Immature natural killer cell (primary cell): ENCODE measurements around the gene ANKRD13B. TPM values are rescaled to one million over a fixed set of nuclear protein-coding genes. Genes with fewer than 3 reads are reported as not detected.

Experiments used
- DNase-seq, 3 donors: peaks; one replicate each; pipeline ENCODE4 v3.0.0; 2022; ENCODE audit warnings: mixed read lengths in 1 of 3
- H3K27ac Mint-ChIP-seq, 6 donors: one replicate each; pipeline ENCODE4 v1.8.0; 2020; ENCODE audit warnings: mixed read lengths in 6 of 6, mild to moderate bottlenecking in 5 of 6, inconsistent platforms in 4 of 6, moderate library complexity in 3 of 6
- H3K27me3 Mint-ChIP-seq, 3 donors: one replicate each; pipeline ENCODE4 v1.8.0; 2020 to 2021; ENCODE audit warnings: low read depth in 3 of 3, mild to moderate bottlenecking in 3 of 3, mixed read lengths in 3 of 3, moderate library complexity in 3 of 3, inconsistent platforms in 1 of 3
- H3K36me3 Mint-ChIP-seq, 3 donors: one replicate each; pipeline ENCODE4 v1.8.0; 2020; ENCODE audit warnings: mixed read lengths in 3 of 3, inconsistent platforms in 2 of 3, mild to moderate bottlenecking in 2 of 3
- H3K4me1 Mint-ChIP-seq, 2 donors: one replicate each; pipeline ENCODE4 v1.8.0; 2020; ENCODE audit warnings: inconsistent platforms in 2 of 2, mild to moderate bottlenecking in 2 of 2, mixed read lengths in 2 of 2, moderate library complexity in 1 of 2
- H3K4me3 Mint-ChIP-seq, 5 donors: one replicate each; pipeline ENCODE4 v1.8.0; 2020; ENCODE audit warnings: mild to moderate bottlenecking in 5 of 5, mixed read lengths in 5 of 5, inconsistent platforms in 3 of 5, moderate library complexity in 3 of 5
- H3K9me3 Mint-ChIP-seq, 6 donors: one replicate each; pipeline ENCODE4 v1.8.0; 2020; ENCODE audit warnings: mild to moderate bottlenecking in 6 of 6, mixed read lengths in 6 of 6, inconsistent platforms in 4 of 6, moderate library complexity in 3 of 6
- polyA plus RNA-seq, 3 donors: library from polyadenylated mRNA; unstranded; fragments of 300-500 nt; fragmentation: Illumina TruSeq; gene quantifications; one replicate each; pipeline ENCODE4 v1.2.3, GENCODE V29; 2021

Gene ANKRD13B
- polyA plus RNA-seq, 3 donors from 2014 or later: 0.18 TPM; not detected in 2

- Mint-ChIP-seq H3K4me1 (peaks cover 35 to 67% of the 10 kb centered on the region in 2 donors), H3K27ac (peak overlapping the region in 5 of 6 donors; percentile 12 to 75 (median 50)), H3K9me3 (no peaks in the 10 kb centered on the region), H3K4me3 (no peak overlapping the region), H3K36me3 (peaks cover 0 to 4% (median 0%) of the 10 kb centered on the region in 3 donors), H3K27me3 (peaks cover 0 to 21% (median 10%) of the 10 kb centered on the region in 3 donors)
- no peak for DNase-seq
Observed at GRCh38 chr17:29625037-29625750, 32.3 kb downstream of the ANKRD13B start.

GRCh38 chr17:29627951-29628350 lies 35.0 kb downstream of the ANKRD13B start:
- Mint-ChIP-seq H3K36me3 (peaks cover 0 to 20% (median 9%) of the 10 kb centered on the region in 3 donors), H3K4me3 (no peak overlapping the region), H3K27ac (peak overlapping the region in 5 of 6 donors; percentile 15 to 80 (median 71)), H3K27me3 (peaks cover 0 to 19% (median 9%) of the 10 kb centered on the region in 3 donors), H3K9me3 (no peaks in the 10 kb centered on the region), H3K4me1 (peaks cover 22 to 60% of the 10 kb centered on the region in 2 donors)
- DNase-seq: no peak

GRCh38 chr17:29628644-29629043 lies 35.7 kb downstream of the ANKRD13B start:
- Mint-ChIP-seq H3K9me3 (no peaks in the 10 kb centered on the region), H3K36me3 (peaks cover 0 to 20% (median 9%) of the 10 kb centered on the region in 3 donors), H3K27ac (peak overlapping the region in 5 of 6 donors; percentile 42 to 83 (median 71)), H3K27me3 (peaks cover 0 to 17% (median 9%) of the 10 kb centered on the region in 3 donors), H3K4me1 (peaks cover 20 to 53% of the 10 kb centered on the region in 2 donors), H3K4me3 (no peak overlapping the region)
- no peak for DNase-seq

- Mint-ChIP-seq H3K4me1 (peaks cover 21 to 56% of the 10 kb centered on the region in 2 donors), H3K36me3 (peaks cover 0 to 24% (median 9%) of the 10 kb centered on the region in 3 donors), H3K27me3 (peaks cover 0 to 14% (median 5%) of the 10 kb centered on the region in 3 donors), H3K27ac (peak overlapping the region in 5 of 6 donors; percentile 20 to 73 (median 48)), H3K9me3 (no peaks in the 10 kb centered on the region), H3K4me3 (peak overlapping the region in 1 of 5 donors; percentile 43)
- DNase-seq: no peak
Observed at GRCh38 chr17:29629839-29630238, 36.9 kb downstream of the ANKRD13B start.

DNA sequence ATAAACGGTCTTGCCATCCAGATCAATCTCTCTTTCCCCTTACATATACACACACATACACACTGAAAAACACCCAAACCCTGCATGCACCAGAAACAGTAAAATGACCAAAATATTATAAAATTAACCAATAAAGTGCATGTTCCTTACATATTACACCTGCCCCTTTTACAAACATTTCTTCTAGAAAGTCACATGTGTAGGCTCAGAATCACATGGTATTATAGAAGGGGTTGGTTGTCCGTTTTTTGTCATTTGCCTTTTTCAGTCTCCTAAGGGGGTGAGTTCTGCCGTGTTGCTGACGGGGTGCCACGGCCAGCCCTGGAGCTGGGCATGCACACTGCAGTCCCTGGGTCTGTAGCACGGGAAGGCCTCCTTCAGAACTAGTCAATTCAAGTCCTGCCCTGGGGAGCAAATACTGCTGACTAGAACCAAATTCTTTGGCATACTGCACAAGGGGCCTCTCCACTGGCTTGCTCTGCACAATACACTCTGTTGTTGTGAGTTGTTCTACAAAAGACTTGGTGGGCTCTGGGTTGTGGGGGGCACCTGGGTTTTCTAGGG lies 37.8 kb downstream of the ANKRD13B start:
- no peak for DNase-seq
- Mint-ChIP-seq H3K27me3 (peaks cover 0 to 15% (median 5%) of the 10 kb centered on the region in 3 donors), H3K9me3 (no peaks in the 10 kb centered on the region), H3K4me1 (peaks cover 21 to 53% of the 10 kb centered on the region in 2 donors), H3K4me3 (no peak overlapping the region), H3K27ac (peak overlapping the region in 3 of 6 donors; percentile 15 to 58 (median 57)), H3K36me3 (peaks cover 0 to 26% (median 9%) of the 10 kb centered on the region in 3 donors)

DNA sequence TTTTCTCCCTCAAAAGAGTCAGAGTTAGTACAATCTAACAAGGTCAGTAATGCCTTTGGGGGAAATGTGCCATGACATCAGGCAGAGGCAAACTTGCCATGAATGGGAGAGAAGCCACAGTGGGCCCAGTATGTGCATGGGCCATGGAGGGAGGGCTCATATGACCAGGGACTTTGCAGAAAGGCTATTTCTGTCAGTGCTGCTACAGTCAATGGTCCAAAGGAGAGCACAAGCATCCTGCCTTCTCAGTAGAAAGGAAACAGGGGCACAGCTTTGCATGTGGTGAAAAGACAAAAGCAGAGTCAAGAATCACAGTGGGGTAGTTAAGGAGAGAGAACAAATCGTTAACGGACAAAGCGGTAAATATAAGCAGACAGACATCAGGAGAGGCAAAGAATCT lies 41.0 kb downstream of the ANKRD13B start:
- peaks cover 20 to 41% of the 10 kb centered on the region in 2 donors for H3K4me1 Mint-ChIP-seq
- peaks cover 0 to 35% (median 17%) of the 10 kb centered on the region in 3 donors for H3K36me3 Mint-ChIP-seq
- H3K4me3 Mint-ChIP-seq: no peak overlapping the region
- peak overlapping the region in 4 of 6 donors; percentile 5 to 65 (median 36) for H3K27ac Mint-ChIP-seq
- H3K27me3 Mint-ChIP-seq: peaks cover 0 to 19% (median 2%) of the 10 kb centered on the region in 3 donors
- DNase-seq: no peak
- H3K9me3 Mint-ChIP-seq: no peaks in the 10 kb centered on the region

DNA sequence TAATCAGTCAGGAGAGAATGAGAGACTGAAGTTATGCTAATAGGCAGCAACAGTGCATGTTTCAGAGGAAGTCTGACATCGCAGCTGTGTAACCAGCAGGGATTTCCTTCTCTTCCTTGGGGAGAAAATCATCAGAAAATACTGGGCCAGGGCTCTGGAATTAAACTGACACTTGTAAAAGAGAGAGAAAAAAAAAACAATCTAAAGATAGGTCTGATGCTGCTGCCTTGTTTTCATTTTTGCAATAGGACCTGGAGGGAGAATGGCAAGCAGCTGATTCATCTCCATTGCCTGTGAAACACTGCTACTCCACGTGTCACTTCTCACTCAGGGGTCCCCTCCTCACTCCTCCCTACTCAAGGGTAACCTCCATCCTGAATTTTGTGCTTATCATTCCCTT lies 47.5 kb downstream of the ANKRD13B start:
- H3K27ac Mint-ChIP-seq: peak overlapping the region; percentile 64 to 77 (median 72)
- H3K27me3 Mint-ChIP-seq: peaks cover 0 to 20% (median 11%) of the 10 kb centered on the region in 3 donors
- peaks cover 20 to 50% of the 10 kb centered on the region in 2 donors for H3K4me1 Mint-ChIP-seq
- DNase-seq: no peak
- peaks cover 0 to 29% (median 17%) of the 10 kb centered on the region in 3 donors for H3K36me3 Mint-ChIP-seq
- H3K4me3 Mint-ChIP-seq: no peak overlapping the region
- no peaks in the 10 kb centered on the region for H3K9me3 Mint-ChIP-seq

GRCh38 chr17:29640981-29641642 lies 48.2 kb downstream of the ANKRD13B start:
- Mint-ChIP-seq H3K9me3 (no peaks in the 10 kb centered on the region), H3K27ac (peak overlapping the region in 5 of 6 donors; percentile 64 to 74 (median 71)), H3K4me3 (no peak overlapping the region), H3K4me1 (peaks cover 23 to 55% of the 10 kb centered on the region in 2 donors), H3K36me3 (peaks cover 0 to 23% (median 15%) of the 10 kb centered on the region in 3 donors), H3K27me3 (peaks cover 0 to 20% (median 11%) of the 10 kb centered on the region in 3 donors)
- no peak for DNase-seq

GRCh38 chr17:29642171-29642611 lies 49.3 kb downstream of the ANKRD13B start:
- Mint-ChIP-seq H3K27me3 (peaks cover 0 to 20% (median 11%) of the 10 kb centered on the region in 3 donors), H3K36me3 (peaks cover 0 to 18% (median 8%) of the 10 kb centered on the region in 3 donors), H3K4me3 (no peak overlapping the region), H3K27ac (peak overlapping the region; percentile 11 to 74 (median 66)), H3K4me1 (peaks cover 19 to 49% of the 10 kb centered on the region in 2 donors), H3K9me3 (no peaks in the 10 kb centered on the region)
- DNase-seq: no peak

- Mint-ChIP-seq H3K4me3 (no peak overlapping the region), H3K27ac (peak overlapping the region in 2 of 6 donors; percentile 7 to 57), H3K27me3 (peaks cover 3 to 20% (median 16%) of the 10 kb centered on the region in 3 donors), H3K36me3 (peaks cover 8 to 25% (median 15%) of the 10 kb centered on the region in 3 donors), H3K4me1 (peaks cover 19 to 42% of the 10 kb centered on the region in 2 donors), H3K9me3 (no peaks in the 10 kb centered on the region)
- DNase-seq: no peak
Observed at GRCh38 chr17:29643817-29644160, 50.9 kb downstream of the ANKRD13B start.

GRCh38 chr17:29645515-29646051 lies 52.7 kb downstream of the ANKRD13B start:
- Mint-ChIP-seq H3K4me1 (peaks cover 10 to 26% of the 10 kb centered on the region in 2 donors), H3K36me3 (peaks cover 11 to 35% (median 16%) of the 10 kb centered on the region in 3 donors), H3K9me3 (no peaks in the 10 kb centered on the region), H3K4me3 (no peak overlapping the region), H3K27ac (peak overlapping the region in 4 of 6 donors; percentile 21 to 64 (median 43)), H3K27me3 (peaks cover 3 to 18% (median 9%) of the 10 kb centered on the region in 3 donors)
- DNase-seq: no peak

DNA sequence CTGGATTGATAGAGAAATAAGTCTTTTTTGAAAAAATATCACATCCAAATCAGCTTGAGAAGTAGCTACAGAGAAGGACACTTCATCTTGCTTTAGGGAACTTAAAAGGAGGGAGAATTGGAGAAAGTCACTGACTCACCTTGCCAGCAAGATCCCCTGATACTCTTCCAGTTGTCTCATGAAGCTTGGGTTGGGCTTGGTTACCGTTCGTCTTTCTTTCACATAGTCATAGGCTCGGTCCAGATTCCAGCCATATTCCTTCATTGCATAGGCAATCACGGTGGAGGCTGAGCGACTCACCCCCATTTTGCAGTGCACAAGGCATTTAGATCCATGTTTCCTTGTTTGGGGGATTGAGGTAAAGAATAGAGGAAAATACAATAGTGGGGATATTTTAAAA lies 55.1 kb downstream of the ANKRD13B start:
- peaks cover 3 to 16% (median 6%) of the 10 kb centered on the region in 3 donors for H3K27me3 Mint-ChIP-seq
- no peak overlapping the region for H3K4me3 Mint-ChIP-seq
- DNase-seq: no peak
- no peaks in the 10 kb centered on the region for H3K9me3 Mint-ChIP-seq
- peaks cover 11 to 29% (median 14%) of the 10 kb centered on the region in 3 donors for H3K36me3 Mint-ChIP-seq
- H3K27ac Mint-ChIP-seq: peak overlapping the region in 3 of 6 donors; percentile 3 to 55 (median 39)
- peaks cover 4 to 12% of the 10 kb centered on the region in 2 donors for H3K4me1 Mint-ChIP-seq

DNA sequence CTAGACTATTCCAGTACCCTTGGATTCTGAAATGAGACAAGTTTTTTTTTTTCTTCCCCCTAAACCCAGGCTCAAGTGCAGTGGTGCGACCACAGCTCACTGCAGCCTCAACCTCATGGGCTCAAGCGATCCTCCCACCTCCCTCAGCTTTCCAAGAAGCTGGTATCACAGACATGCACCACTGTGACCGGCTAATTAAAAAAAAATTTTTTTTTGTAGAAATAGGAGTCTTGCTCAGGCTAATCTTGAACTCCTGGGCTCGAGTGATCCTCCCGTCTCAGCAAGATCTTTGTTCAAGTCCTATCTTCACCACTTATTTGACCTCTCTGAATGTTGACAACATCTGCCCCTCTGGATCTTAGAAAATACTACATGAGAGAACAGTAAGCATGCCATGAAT lies 56.4 kb downstream of the ANKRD13B start:
- no peak for DNase-seq
- Mint-ChIP-seq H3K27me3 (peaks cover 3 to 14% (median 5%) of the 10 kb centered on the region in 3 donors), H3K27ac (peak overlapping the region in 4 of 6 donors; percentile 37 to 69 (median 40)), H3K9me3 (no peaks in the 10 kb centered on the region), H3K36me3 (peaks cover 11 to 28% (median 14%) of the 10 kb centered on the region in 3 donors), H3K4me1 (peaks cover 3 to 10% of the 10 kb centered on the region in 2 donors), H3K4me3 (no peak overlapping the region)
